Measurements from ENCODE around the gene PTPN4.

PTPN4 gene

GRCh38 chr2:119827866-119828507 lies 68.3 kb downstream of the PTPN4 start:
- Histone ChIP-seq H3K27me3 (replicated peaks) (no peaks in the 10 kb centered on the region), H3K4me3 (ENCODE audit: low read depth, low read length) (no peak overlapping the region), H3K27ac (no peak overlapping the region), H3K36me3 (replicated peaks) (no peaks in the 10 kb centered on the region)
- DNase-seq = peak; percentile 16
- in situ Hi-C loops (cut with HindIII; ENCODE audit: low pct_ligation_motif_present, low sequenced_read_pairs) = no loop called here
- no peak for TF ChIP-seq CTCF (IDR thresholded peaks at IDR 0.05; ENCODE audit: low read depth, low read length, missing control alignments)

GRCh38 chr2:119836455-119837142 lies 76.9 kb downstream of the PTPN4 start:
- Histone ChIP-seq H3K27ac (no peak overlapping the region), H3K36me3 (replicated peaks) (no peaks in the 10 kb centered on the region), H3K27me3 (replicated peaks) (no peaks in the 10 kb centered on the region), H3K4me3 (ENCODE audit: low read depth, low read length) (no peak overlapping the region)
- in situ Hi-C loops (cut with HindIII; ENCODE audit: low pct_ligation_motif_present, low sequenced_read_pairs) = no loop called here
- no peak for TF ChIP-seq CTCF (IDR thresholded peaks at IDR 0.05; ENCODE audit: low read depth, low read length, missing control alignments)
- no peak for DNase-seq

- Histone ChIP-seq H3K36me3 (replicated peaks) (no peaks in the 10 kb centered on the region), H3K27me3 (replicated peaks) (no peaks in the 10 kb centered on the region), H3K27ac (no peak overlapping the region), H3K4me3 (ENCODE audit: low read depth, low read length) (no peak overlapping the region)
- in situ Hi-C loops (cut with HindIII; ENCODE audit: low pct_ligation_motif_present, low sequenced_read_pairs) = no loop called here
- no peak for TF ChIP-seq CTCF (IDR thresholded peaks at IDR 0.05; ENCODE audit: low read depth, low read length, missing control alignments)
- no peak for DNase-seq
Observed at GRCh38 chr2:119837350-119837749, 77.6 kb downstream of the PTPN4 start.

GRCh38 chr2:119837759-119838158 lies 78.0 kb downstream of the PTPN4 start:
- DNase-seq = no peak
- Histone ChIP-seq H3K27me3 (replicated peaks) (no peaks in the 10 kb centered on the region), H3K4me3 (ENCODE audit: low read depth, low read length) (no peak overlapping the region), H3K36me3 (replicated peaks) (no peaks in the 10 kb centered on the region), H3K27ac (no peak overlapping the region)
- TF ChIP-seq CTCF (IDR thresholded peaks at IDR 0.05; ENCODE audit: low read depth, low read length, missing control alignments) = no peak
- in situ Hi-C loops (cut with HindIII; ENCODE audit: low pct_ligation_motif_present, low sequenced_read_pairs) = no loop called here

GRCh38 chr2:119838179-119838578 lies 78.5 kb downstream of the PTPN4 start:
- H3K27ac ChIP-seq = no peak overlapping the region
- no peaks in the 10 kb centered on the region for H3K27me3 ChIP-seq (replicated peaks)
- no peak overlapping the region for H3K4me3 ChIP-seq (ENCODE audit: low read depth, low read length)
- H3K36me3 ChIP-seq (replicated peaks) = no peaks in the 10 kb centered on the region
- no peak for DNase-seq
- no peak for TF ChIP-seq CTCF (IDR thresholded peaks at IDR 0.05; ENCODE audit: low read depth, low read length, missing control alignments)
- in situ Hi-C loops (cut with HindIII; ENCODE audit: low pct_ligation_motif_present, low sequenced_read_pairs) = no loop called here
